ENCODE results near the gene KIF20B. TPM values are rescaled to one million over a fixed set of nuclear protein-coding genes. Genes with fewer than 3 reads are reported as not detected.

KIF20B gene
- polyA plus RNA-seq, 1 donor (not counting 4 experiments of a cell fraction or from before 2014, with no cell fraction given): 9.2 TPM

GRCh38 chr10:89795840-89796239, 94.5 kb downstream of the KIF20B start:
- H3K79me2 ChIP-seq (ENCODE audit: control insufficient read depth, insufficient read depth, low read length): no peaks in the 10 kb centered on the region
- H3K4me2 ChIP-seq (ENCODE audit: control insufficient read depth, extremely low read depth, insufficient read depth, low read depth, low read length): no peak overlapping the region
- no peaks in the 10 kb centered on the region for H4K20me1 ChIP-seq (ENCODE audit: control insufficient read depth, extremely low read depth, insufficient read depth, low read length)
- no peak overlapping the region for H3K27ac ChIP-seq (ENCODE audit: control insufficient read depth, insufficient read depth, low read length)
- FAIRE-seq: no peak
- H3K4me3 ChIP-seq (ENCODE audit: control insufficient read depth in 2 of 3, extremely low read depth in 1 of 3, insufficient read depth in 2 of 3, low read depth in 1 of 3, low read length in 3 of 3): no peak overlapping the region
- peaks cover 4% of the 10 kb centered on the region for H3K4me1 ChIP-seq (ENCODE audit: control insufficient read depth, extremely low read depth, insufficient read depth, low read length)
- H2AFZ ChIP-seq (ENCODE audit: control insufficient read depth, low read length): no peak overlapping the region
- no peaks in the 10 kb centered on the region for H3K27me3 ChIP-seq (ENCODE audit: control insufficient read depth, extremely low read depth, insufficient read depth, low read length)
- no peak overlapping the region for H3K9ac ChIP-seq (ENCODE audit: control insufficient read depth, extremely low read depth, insufficient read depth, low read length)
- DNase-seq (ENCODE audit: low read depth, low spot score): no peak
- no peak for TF ChIP-seq EZH2 (IDR thresholded peaks at IDR 0.05; ENCODE audit: low read length)
- no peak for TF ChIP-seq CTCF (optimal IDR thresholded peaks at IDR 0.05 in 1 of 3, IDR thresholded peaks at IDR 0.05 in 1 of 3, conservative IDR thresholded peaks at IDR 0.05 in 1 of 3; ENCODE audit: extremely low read depth in 1 of 3, insufficient read depth in 2 of 3, low read length in 3 of 3)
- H3K9me3 ChIP-seq (ENCODE audit: control insufficient read depth, low read depth, low read length): no peaks in the 10 kb centered on the region
- dilution Hi-C loops (cut with MboI; ENCODE audit: extremely low pct_ligation_motif_present, low sequenced_read_pairs): no loop called here
- no peaks in the 10 kb centered on the region for H3K36me3 ChIP-seq (ENCODE audit: control insufficient read depth in 2 of 2, extremely low read depth in 1 of 2, insufficient read depth in 2 of 2, low read length in 2 of 2)
- H3K9me1 ChIP-seq (ENCODE audit: control insufficient read depth, extremely low read depth, insufficient read depth, low read length): no peaks in the 10 kb centered on the region

- Histone ChIP-seq H3K9me1 (ENCODE audit: control insufficient read depth, extremely low read depth, insufficient read depth, low read length) (no peaks in the 10 kb centered on the region), H3K4me3 (ENCODE audit: control insufficient read depth in 2 of 3, extremely low read depth in 1 of 3, insufficient read depth in 2 of 3, low read depth in 1 of 3, low read length in 3 of 3) (no peak overlapping the region), H3K36me3 (ENCODE audit: control insufficient read depth in 2 of 2, extremely low read depth in 1 of 2, insufficient read depth in 2 of 2, low read length in 2 of 2) (no peaks in the 10 kb centered on the region), H3K4me1 (ENCODE audit: control insufficient read depth, extremely low read depth, insufficient read depth, low read length) (peaks cover 4% of the 10 kb centered on the region), H2AFZ (ENCODE audit: control insufficient read depth, low read length) (no peak overlapping the region), H3K27ac (ENCODE audit: control insufficient read depth, insufficient read depth, low read length) (no peak overlapping the region), H4K20me1 (ENCODE audit: control insufficient read depth, extremely low read depth, insufficient read depth, low read length) (no peaks in the 10 kb centered on the region), H3K4me2 (ENCODE audit: control insufficient read depth, extremely low read depth, insufficient read depth, low read depth, low read length) (no peak overlapping the region), H3K79me2 (ENCODE audit: control insufficient read depth, insufficient read depth, low read length) (no peaks in the 10 kb centered on the region), H3K9ac (ENCODE audit: control insufficient read depth, extremely low read depth, insufficient read depth, low read length) (no peak overlapping the region), H3K9me3 (ENCODE audit: control insufficient read depth, low read depth, low read length) (no peaks in the 10 kb centered on the region), H3K27me3 (ENCODE audit: control insufficient read depth, extremely low read depth, insufficient read depth, low read length) (no peaks in the 10 kb centered on the region)
- dilution Hi-C loops (cut with MboI; ENCODE audit: extremely low pct_ligation_motif_present, low sequenced_read_pairs): no loop called here
- FAIRE-seq: no peak
- TF ChIP-seq CTCF (optimal IDR thresholded peaks at IDR 0.05 in 1 of 3, IDR thresholded peaks at IDR 0.05 in 1 of 3, conservative IDR thresholded peaks at IDR 0.05 in 1 of 3; ENCODE audit: extremely low read depth in 1 of 3, insufficient read depth in 2 of 3, low read length in 3 of 3) (no peak), EZH2 (IDR thresholded peaks at IDR 0.05; ENCODE audit: low read length) (no peak)
- DNase-seq (ENCODE audit: low read depth, low spot score): no peak
Measured at GRCh38 chr10:89798092-89798491, 96.7 kb downstream of the KIF20B start.

All from keratinocyte (primary cell).